HTERT RPE-1 (cell line): ENCODE results near the gene TTR.

Experiments
- in situ Hi-C: fragments of 300-500 bp; cut with MboI; formaldehyde crosslinking; loops from 4 replicates; pipeline ENCODE4 v1.14.3; 2020; ENCODE audit warnings: low sequenced_read_pairs

The TTR gene

GRCh38 chr18:31612124-31612523 lies 20.4 kb downstream of the TTR start:
- in situ Hi-C loops = no loop called here

GRCh38 chr18:31614044-31614443 lies 22.4 kb downstream of the TTR start:
- in situ Hi-C loops = no loop called here

GRCh38 chr18:31616586-31616985 lies 24.9 kb downstream of the TTR start:
- in situ Hi-C loops = no loop called here

- in situ Hi-C loops = no loop called here
These were observed 25.5 kb downstream of the TTR start for GRCh38 chr18:31617031-31617717.

- in situ Hi-C loops = no loop called here
These were observed 27.1 kb downstream of the TTR start for GRCh38 chr18:31618801-31619200.

- in situ Hi-C loops = no loop called here
These were observed 27.6 kb downstream of the TTR start for GRCh38 chr18:31619291-31619690.

GRCh38 chr18:31624892-31625640 lies 33.4 kb downstream of the TTR start:
- in situ Hi-C loops = no loop called here

GRCh38 chr18:31626409-31626808 lies 34.7 kb downstream of the TTR start:
- in situ Hi-C loops = no loop called here

- in situ Hi-C loops = no loop called here
These were observed 38.9 kb downstream of the TTR start for GRCh38 chr18:31630549-31630948.

GRCh38 chr18:31631526-31631925 lies 39.8 kb downstream of the TTR start:
- in situ Hi-C loops = no loop called here

GRCh38 chr18:31632356-31632755 lies 40.7 kb downstream of the TTR start:
- in situ Hi-C loops = no loop called here

GRCh38 chr18:31633392-31634330 lies 42.0 kb downstream of the TTR start:
- in situ Hi-C loops = no loop called here

- in situ Hi-C loops = no loop called here
These were observed 42.6 kb downstream of the TTR start for GRCh38 chr18:31634331-31634713.

- in situ Hi-C loops = no loop called here
These were observed 44.7 kb downstream of the TTR start for GRCh38 chr18:31636387-31636786.

- in situ Hi-C loops = no loop called here
These were observed 45.8 kb downstream of the TTR start for GRCh38 chr18:31637445-31637844.

- in situ Hi-C loops = no loop called here
These were observed 51.3 kb downstream of the TTR start for GRCh38 chr18:31643003-31643402.

GRCh38 chr18:31645411-31645810 lies 53.7 kb downstream of the TTR start:
- in situ Hi-C loops = no loop called here

- in situ Hi-C loops = no loop called here
These were observed 54.9 kb downstream of the TTR start for GRCh38 chr18:31646332-31647126.

- in situ Hi-C loops = no loop called here
These were observed 55.6 kb downstream of the TTR start for GRCh38 chr18:31647127-31647753.
